ENCODE measurements around the gene CD276. TPM values are rescaled to one million over a fixed set of nuclear protein-coding genes. Genes with fewer than 3 reads are reported as not detected.
"Not testable (repeated sequence)": the region's sequence is repeated elsewhere in the genome, so short reads cannot be mapped to it uniquely, and the experiment has no call there.

CD276 gene
- total RNA-seq, 4 donors from 2014 or later: 22.8 to 48.7 (median 30.8) TPM

GRCh38 chr15:73695773-73696640 is 11.8 kb downstream of the CD276 start:
- Histone ChIP-seq H3K27me3 (no peaks in the 10 kb centered on the region), H3K36me3 (no peaks in the 10 kb centered on the region), H3K4me3 (no peak overlapping the region), H3K9me3 (no peaks in the 10 kb centered on the region), H3K4me1 (peaks cover 0 to 38% (median 7%) of the 10 kb centered on the region in 4 donors), H3K27ac (peak overlapping the region in 1 of 4 donors; percentile 17)
- no peak for TF ChIP-seq POLR2A (IDR thresholded peaks at IDR 0.05)
- no peak for TF ChIP-seq CTCF (IDR thresholded peaks at IDR 0.05)
- DNase-seq: peak in 1 of 3 donors; percentile 27

- Histone ChIP-seq H3K27me3 (no peaks in the 10 kb centered on the region), H3K4me3 (no peak overlapping the region), H3K9me3 (no peaks in the 10 kb centered on the region), H3K27ac (peak overlapping the region in 3 of 4 donors; percentile 1 to 17 (median 14)), H3K4me1 (peaks cover 0 to 32% (median 7%) of the 10 kb centered on the region in 4 donors), H3K36me3 (no peaks in the 10 kb centered on the region)
- no peak for DNase-seq
- TF ChIP-seq POLR2A (IDR thresholded peaks at IDR 0.05): no peak
- no peak for TF ChIP-seq CTCF (IDR thresholded peaks at IDR 0.05)
Measured at GRCh38 chr15:73696641-73697001, 12.4 kb downstream of the CD276 start.

- peak; percentile 62 to 88 (median 69) for DNase-seq
- peak overlapping the region in 2 of 4 donors; percentile 1 to 14 for H3K27ac ChIP-seq
- H3K4me1 ChIP-seq: peaks cover 0 to 29% (median 7%) of the 10 kb centered on the region in 4 donors
- H3K9me3 ChIP-seq: no peaks in the 10 kb centered on the region
- no peaks in the 10 kb centered on the region for H3K36me3 ChIP-seq
- no peak for TF ChIP-seq POLR2A (IDR thresholded peaks at IDR 0.05)
- no peak for TF ChIP-seq CTCF (IDR thresholded peaks at IDR 0.05)
- H3K4me3 ChIP-seq: no peak overlapping the region
- H3K27me3 ChIP-seq: no peaks in the 10 kb centered on the region
Measured at GRCh38 chr15:73697033-73697467, 12.9 kb downstream of the CD276 start.

GRCh38 chr15:73699249-73700040 is 15.3 kb downstream of the CD276 start:
- Histone ChIP-seq H3K9me3 (no peaks in the 10 kb centered on the region), H3K4me1 (peaks cover 0 to 23% (median 7%) of the 10 kb centered on the region in 4 donors), H3K4me3 (no peak overlapping the region), H3K27me3 (no peaks in the 10 kb centered on the region), H3K36me3 (peaks cover 0 to 4% (median 0%) of the 10 kb centered on the region in 3 donors), H3K27ac (no peak overlapping the region)
- TF ChIP-seq CTCF (IDR thresholded peaks at IDR 0.05): no peak
- no peak for TF ChIP-seq POLR2A (IDR thresholded peaks at IDR 0.05)
- peak in 1 of 3 donors; percentile 29 for DNase-seq

GRCh38 chr15:73700041-73700842 is 16.1 kb downstream of the CD276 start:
- peak; percentile 63 to 90 (median 73) for DNase-seq
- no peak overlapping the region for H3K4me3 ChIP-seq
- H3K27me3 ChIP-seq: no peaks in the 10 kb centered on the region
- peaks cover 0 to 4% (median 0%) of the 10 kb centered on the region in 3 donors for H3K36me3 ChIP-seq
- peaks cover 0 to 15% (median 7%) of the 10 kb centered on the region in 4 donors for H3K4me1 ChIP-seq
- H3K9me3 ChIP-seq: no peaks in the 10 kb centered on the region
- TF ChIP-seq POLR2A (IDR thresholded peaks at IDR 0.05) (no peak), CTCF (IDR thresholded peaks at IDR 0.05) (peak; percentile 47 to 94 (median 91))
- H3K27ac ChIP-seq: no peak overlapping the region

- H3K4me3 ChIP-seq, DNase-seq, H3K4me1 ChIP-seq, H3K9me3 ChIP-seq, H3K36me3 ChIP-seq, H3K27me3 ChIP-seq, H3K27ac ChIP-seq: not testable (repeated sequence)
Measured at GRCh38 chr15:73702311-73703239, 18.4 kb downstream of the CD276 start.

GRCh38 chr15:73703601-73704000 is 19.4 kb downstream of the CD276 start:
- H3K27me3 ChIP-seq, H3K27ac ChIP-seq, DNase-seq, H3K4me3 ChIP-seq, H3K4me1 ChIP-seq, H3K9me3 ChIP-seq, H3K36me3 ChIP-seq: not testable (repeated sequence)
